ENCODE results near the gene SLC35F1.

GRCh38 chr6:118188561-118188960 lies 281.5 kb downstream of the SLC35F1 start:
- TF ChIP-seq CTCF (IDR thresholded peaks at IDR 0.05; ENCODE audit: borderline replicate concordance, extremely low read depth, low read length, poor library complexity, severe bottlenecking) (no peak), EZH2 (IDR thresholded peaks at IDR 0.05; ENCODE audit: borderline replicate concordance, low read depth, low read length, severe bottlenecking) (no peak)
